Measurements from ENCODE around the gene NAALADL2. TPM values are rescaled to one million over a fixed set of nuclear protein-coding genes. Genes with fewer than 3 reads are reported as not detected.

The NAALADL2 gene
- total RNA-seq, 1 donor from 2014 or later = 34.2 TPM

GRCh38 chr3:174960898-174961297 is 101.8 kb downstream of the NAALADL2 start:
- DNase-seq (ENCODE audit: low spot score) = no peak

- no peak for DNase-seq (ENCODE audit: low spot score)
Observed at GRCh38 chr3:174973465-174973864, 114.3 kb downstream of the NAALADL2 start.

GRCh38 chr3:174986685-174987084 is 127.6 kb downstream of the NAALADL2 start:
- no peak for DNase-seq (ENCODE audit: low spot score)

- no peak for DNase-seq (ENCODE audit: low spot score)
Observed at GRCh38 chr3:175001091-175001490, 142.0 kb downstream of the NAALADL2 start.

- no peak for DNase-seq (ENCODE audit: low spot score)
Observed at GRCh38 chr3:175002732-175003143, 143.6 kb downstream of the NAALADL2 start.

- DNase-seq (ENCODE audit: low spot score) = no peak
Observed at GRCh38 chr3:175003590-175003989, 144.5 kb downstream of the NAALADL2 start.

- no peak for DNase-seq (ENCODE audit: low spot score)
Observed at GRCh38 chr3:175005193-175005592, 146.1 kb downstream of the NAALADL2 start.

- no peak for DNase-seq (ENCODE audit: low spot score)
Observed at GRCh38 chr3:175005881-175006280, 146.7 kb downstream of the NAALADL2 start.

GRCh38 chr3:175007306-175007705 is 148.2 kb downstream of the NAALADL2 start:
- no peak for DNase-seq (ENCODE audit: low spot score)

GRCh38 chr3:175009295-175009694 is 150.2 kb downstream of the NAALADL2 start:
- DNase-seq (ENCODE audit: low spot score) = no peak

GRCh38 chr3:175015056-175015635 is 156.0 kb downstream of the NAALADL2 start:
- no peak for DNase-seq (ENCODE audit: low spot score)

- no peak for DNase-seq (ENCODE audit: low spot score)
Observed at GRCh38 chr3:175018946-175019727, 160.0 kb downstream of the NAALADL2 start.

- no peak for DNase-seq (ENCODE audit: low spot score)
Observed at GRCh38 chr3:175020101-175020500, 161.0 kb downstream of the NAALADL2 start.

GRCh38 chr3:175029828-175030227 is 170.7 kb downstream of the NAALADL2 start:
- DNase-seq (ENCODE audit: low spot score) = no peak

- no peak for DNase-seq (ENCODE audit: low spot score)
Observed at GRCh38 chr3:175039875-175040274, 180.7 kb downstream of the NAALADL2 start.

GRCh38 chr3:175041369-175041768 is 182.2 kb downstream of the NAALADL2 start:
- no peak for DNase-seq (ENCODE audit: low spot score)

GRCh38 chr3:175046601-175047000 is 187.5 kb downstream of the NAALADL2 start:
- DNase-seq (ENCODE audit: low spot score) = no peak

GRCh38 chr3:175047786-175048185 is 188.7 kb downstream of the NAALADL2 start:
- no peak for DNase-seq (ENCODE audit: low spot score)

- no peak for DNase-seq (ENCODE audit: low spot score)
Observed at GRCh38 chr3:175057401-175057800, 198.3 kb downstream of the NAALADL2 start.

GRCh38 chr3:175059788-175060187 is 200.7 kb downstream of the NAALADL2 start:
- no peak for DNase-seq (ENCODE audit: low spot score)

GRCh38 chr3:175065497-175065896 is 206.4 kb downstream of the NAALADL2 start:
- no peak for DNase-seq (ENCODE audit: low spot score)

GRCh38 chr3:175066617-175067415 is 207.7 kb downstream of the NAALADL2 start:
- no peak for DNase-seq (ENCODE audit: low spot score)

- DNase-seq (ENCODE audit: low spot score) = no peak
Observed at GRCh38 chr3:175068587-175068986, 209.5 kb downstream of the NAALADL2 start.
